Measurements from ENCODE around the gene CCDC80. TPM values are rescaled to one million over a fixed set of nuclear protein-coding genes. Genes with fewer than 3 reads are reported as not detected.

Gene CCDC80
- total RNA-seq, 4 donors from 2014 or later = 7.4 to 53.3 (median 10.6) TPM

- 80 to 96% methylated on average over 2 of the region's 2 CpGs for WGBS, 2 donors
- no peak overlapping the region for H3K4me3 ChIP-seq (ENCODE audit: low read depth, poor library complexity, severe bottlenecking)
- no peak for TF ChIP-seq POLR2A (IDR thresholded peaks at IDR 0.05)
- TF ChIP-seq, protein P1, sequence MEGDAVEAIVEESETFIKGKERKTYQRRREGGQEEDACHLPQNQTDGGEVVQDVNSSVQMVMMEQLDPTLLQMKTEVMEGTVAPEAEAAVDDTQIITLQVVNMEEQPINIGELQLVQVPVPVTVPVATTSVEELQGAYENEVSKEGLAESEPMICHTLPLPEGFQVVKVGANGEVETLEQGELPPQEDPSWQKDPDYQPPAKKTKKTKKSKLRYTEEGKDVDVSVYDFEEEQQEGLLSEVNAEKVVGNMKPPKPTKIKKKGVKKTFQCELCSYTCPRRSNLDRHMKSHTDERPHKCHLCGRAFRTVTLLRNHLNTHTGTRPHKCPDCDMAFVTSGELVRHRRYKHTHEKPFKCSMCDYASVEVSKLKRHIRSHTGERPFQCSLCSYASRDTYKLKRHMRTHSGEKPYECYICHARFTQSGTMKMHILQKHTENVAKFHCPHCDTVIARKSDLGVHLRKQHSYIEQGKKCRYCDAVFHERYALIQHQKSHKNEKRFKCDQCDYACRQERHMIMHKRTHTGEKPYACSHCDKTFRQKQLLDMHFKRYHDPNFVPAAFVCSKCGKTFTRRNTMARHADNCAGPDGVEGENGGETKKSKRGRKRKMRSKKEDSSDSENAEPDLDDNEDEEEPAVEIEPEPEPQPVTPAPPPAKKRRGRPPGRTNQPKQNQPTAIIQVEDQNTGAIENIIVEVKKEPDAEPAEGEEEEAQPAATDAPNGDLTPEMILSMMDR (IDR thresholded peaks at IDR 0.05) = no peak
- DNase-seq (ENCODE audit: low spot score in 2 of 2) = no peak
- intact Hi-C loops (cut with DNase I; ENCODE audit: low total_unique reads) = no loop called here
These were observed 23.7 kb downstream of the CCDC80 start for GRCh38 chr3:112617285-112617684.

- TF ChIP-seq, protein P1 (IDR thresholded peaks at IDR 0.05) = no peak
- no peak for TF ChIP-seq POLR2A (IDR thresholded peaks at IDR 0.05)
- no peak for DNase-seq (ENCODE audit: low spot score in 2 of 2)
- H3K4me3 ChIP-seq (ENCODE audit: low read depth, poor library complexity, severe bottlenecking) = no peak overlapping the region
- intact Hi-C loops (cut with DNase I; ENCODE audit: low total_unique reads) = no loop called here
- WGBS, 2 donors = 68 to 74% methylated on average over 7 of the region's 7 CpGs
These were observed 24.8 kb downstream of the CCDC80 start for GRCh38 chr3:112615989-112616731.

DNA sequence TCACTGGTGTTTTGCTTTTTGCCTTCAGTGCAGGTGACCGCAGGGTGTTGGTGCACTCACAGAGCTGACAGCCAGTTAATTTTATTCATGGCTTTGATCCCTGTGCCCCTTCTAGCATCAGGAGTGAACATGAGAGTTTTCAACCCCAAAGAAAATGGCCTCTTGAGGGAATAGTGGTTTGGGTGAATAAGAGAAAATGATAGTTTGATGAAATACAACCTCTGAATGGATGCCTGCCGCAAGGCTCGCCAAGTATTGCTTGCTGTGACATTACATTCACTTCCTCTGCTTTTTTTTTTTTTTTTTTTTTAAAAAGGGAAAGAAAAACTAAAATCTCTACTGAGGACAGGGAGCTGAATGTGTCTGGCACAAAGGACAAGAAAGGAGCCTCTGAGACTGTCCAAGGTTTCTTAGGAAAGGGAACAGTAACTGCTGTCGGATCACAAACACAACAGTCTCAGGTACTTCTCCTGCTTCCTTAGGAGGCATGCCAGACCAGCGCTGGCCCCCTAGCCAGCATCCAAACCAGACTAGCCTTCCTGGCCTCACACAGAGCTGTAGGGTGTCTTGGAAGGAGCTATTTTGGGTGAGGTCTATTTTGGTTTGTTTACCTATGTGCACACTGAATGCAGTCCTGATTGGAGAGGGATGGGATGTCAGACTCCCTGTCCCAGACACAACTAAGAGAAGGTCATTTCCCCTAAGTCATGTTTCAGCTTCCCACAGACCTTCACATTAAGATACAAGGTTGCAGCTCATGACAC is 29.0 kb downstream of the CCDC80 start:
- H3K4me3 ChIP-seq (ENCODE audit: low read depth, poor library complexity, severe bottlenecking) = no peak overlapping the region
- WGBS, 2 donors = 78 to 93% methylated on average over 5 of the region's 5 CpGs
- TF ChIP-seq, protein P1 (IDR thresholded peaks at IDR 0.05) = no peak
- TF ChIP-seq POLR2A (IDR thresholded peaks at IDR 0.05) = no peak
- intact Hi-C loops (cut with DNase I; ENCODE audit: low total_unique reads) = no loop called here
- no peak for DNase-seq (ENCODE audit: low spot score in 2 of 2)

GRCh38 chr3:112610121-112610520 is 30.8 kb downstream of the CCDC80 start:
- whole genome bisulfite sequencing, 2 donors = 68 to 83% methylated on average over 3 of the region's 3 CpGs
- intact Hi-C loops (cut with DNase I; ENCODE audit: low total_unique reads) = no loop called here
- no peak for TF ChIP-seq POLR2A (IDR thresholded peaks at IDR 0.05)
- TF ChIP-seq, protein P1 (IDR thresholded peaks at IDR 0.05) = no peak
- no peak overlapping the region for H3K4me3 ChIP-seq (ENCODE audit: low read depth, poor library complexity, severe bottlenecking)
- no peak for DNase-seq (ENCODE audit: low spot score in 2 of 2)

DNA sequence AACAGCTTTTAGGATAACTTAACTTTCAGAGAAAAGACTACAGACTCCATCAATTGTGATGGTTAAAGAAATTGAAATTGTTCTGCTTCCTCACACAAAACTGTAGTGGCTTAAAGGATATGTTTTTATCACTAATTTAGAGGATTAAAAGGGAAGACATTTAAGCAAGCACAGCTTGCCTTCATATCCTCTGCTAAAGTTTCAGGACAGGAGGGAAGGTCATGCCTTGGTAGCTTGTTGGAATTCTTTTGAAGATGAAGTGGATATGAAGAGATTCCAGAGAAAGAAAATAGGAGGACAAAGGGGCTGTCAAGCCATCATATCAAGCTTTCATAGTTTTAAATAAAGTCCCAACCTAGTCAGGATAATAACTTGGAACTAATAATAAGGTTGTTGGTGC is 33.1 kb downstream of the CCDC80 start:
- no peak for DNase-seq (ENCODE audit: low spot score in 2 of 2)
- H3K4me3 ChIP-seq (ENCODE audit: low read depth, poor library complexity, severe bottlenecking) = no peak overlapping the region
- TF ChIP-seq POLR2A (IDR thresholded peaks at IDR 0.05) = no peak
- TF ChIP-seq, protein P1 (IDR thresholded peaks at IDR 0.05) = no peak
- intact Hi-C loops (cut with DNase I; ENCODE audit: low total_unique reads) = no loop called here

Data from lower leg skin (tissue), 4 donors.